Activated CD4-positive, alpha-beta T cell treated with anti-CD3 and anti-CD28 coated beads, Interleukin-2, amount 50 U/mL, for 16 hours (primary cell): ENCODE results near the gene TBCD.

Experiments used
- DNase-seq: peaks from one replicate; pipeline ENCODE4 v3.0.0-alpha.2; 2020

TBCD gene

GRCh38 chr17:82751571-82752370 lies at the start of gene TBCD:
TSS of gene TBCD (plus strand) at chr17:82752065. CDS start at chr17:82752194, 129 bp downstream.
- DNase-seq: peak; percentile 88

GRCh38 chr17:82702231-82702927 lies 49.5 kb upstream of the TBCD start:
- no peak for DNase-seq

- DNase-seq: no peak
These were observed 48.7 kb upstream of the TBCD start for GRCh38 chr17:82703036-82703745.

DNA sequence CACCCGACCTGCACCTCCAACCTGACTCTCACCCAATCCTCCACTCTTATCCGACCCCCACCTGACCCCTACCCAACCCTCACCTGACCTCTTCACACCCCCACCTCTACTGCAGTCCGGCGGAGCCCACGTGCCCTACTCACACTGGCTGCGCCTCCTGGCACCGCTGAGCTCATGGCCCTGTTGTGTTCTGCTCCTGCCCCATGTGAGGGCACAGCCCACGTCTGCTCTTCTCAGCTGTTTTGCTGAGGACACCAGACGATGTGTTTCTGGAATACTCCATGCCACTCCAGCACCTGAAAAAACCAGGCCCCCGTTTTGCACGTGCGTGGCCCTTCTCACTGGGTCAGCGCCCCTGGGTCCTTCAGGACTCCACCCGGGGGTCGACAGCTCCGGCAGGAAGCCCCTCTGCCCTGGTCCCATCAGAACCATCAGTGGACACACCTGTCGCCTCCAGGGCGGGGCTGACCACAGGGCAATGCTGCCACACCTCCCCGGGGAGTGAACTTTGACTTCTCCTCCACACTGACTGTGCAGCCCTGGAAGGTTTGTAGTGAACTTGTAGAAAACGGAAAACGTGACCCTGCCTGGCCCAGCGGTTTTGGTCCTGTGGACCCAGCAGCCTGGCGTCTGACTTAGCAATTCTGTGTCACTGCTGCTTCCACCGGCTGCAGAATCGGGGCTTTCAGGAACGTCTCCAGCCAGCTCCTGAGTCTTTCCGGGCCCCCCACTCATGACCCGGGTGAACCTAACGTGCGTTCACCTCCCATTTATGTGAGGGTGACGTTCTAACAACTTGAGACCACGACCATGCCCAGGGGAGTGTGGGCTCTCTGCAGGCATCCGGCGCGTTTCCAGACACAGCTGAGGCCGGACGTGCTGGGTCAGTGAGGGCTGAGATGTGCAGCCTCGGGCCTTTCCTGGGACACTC lies 47.7 kb upstream of the TBCD start:
- DNase-seq: no peak

- DNase-seq: no peak
These were observed 47.0 kb upstream of the TBCD start for GRCh38 chr17:82704886-82705285.

DNA sequence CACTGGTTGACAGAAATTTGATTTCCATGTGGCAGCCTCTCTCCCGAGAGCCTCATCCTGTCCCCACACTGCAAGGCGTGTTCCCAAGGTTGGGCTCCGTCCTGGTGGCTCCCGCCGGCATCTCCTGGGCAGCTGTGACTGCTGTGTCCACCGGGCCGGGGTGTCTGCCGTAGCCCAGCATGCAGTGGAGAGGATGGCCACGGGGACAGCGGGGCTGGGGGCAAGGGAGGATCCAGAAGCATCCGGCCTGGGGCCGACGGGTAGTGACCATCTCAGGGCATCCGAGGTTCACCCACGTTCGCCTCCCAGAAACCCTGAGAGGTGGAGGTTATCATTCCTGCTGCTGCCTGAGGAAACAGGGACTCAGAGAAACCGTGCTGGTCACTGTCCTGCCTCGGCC lies 46.1 kb upstream of the TBCD start:
- DNase-seq: no peak

DNA sequence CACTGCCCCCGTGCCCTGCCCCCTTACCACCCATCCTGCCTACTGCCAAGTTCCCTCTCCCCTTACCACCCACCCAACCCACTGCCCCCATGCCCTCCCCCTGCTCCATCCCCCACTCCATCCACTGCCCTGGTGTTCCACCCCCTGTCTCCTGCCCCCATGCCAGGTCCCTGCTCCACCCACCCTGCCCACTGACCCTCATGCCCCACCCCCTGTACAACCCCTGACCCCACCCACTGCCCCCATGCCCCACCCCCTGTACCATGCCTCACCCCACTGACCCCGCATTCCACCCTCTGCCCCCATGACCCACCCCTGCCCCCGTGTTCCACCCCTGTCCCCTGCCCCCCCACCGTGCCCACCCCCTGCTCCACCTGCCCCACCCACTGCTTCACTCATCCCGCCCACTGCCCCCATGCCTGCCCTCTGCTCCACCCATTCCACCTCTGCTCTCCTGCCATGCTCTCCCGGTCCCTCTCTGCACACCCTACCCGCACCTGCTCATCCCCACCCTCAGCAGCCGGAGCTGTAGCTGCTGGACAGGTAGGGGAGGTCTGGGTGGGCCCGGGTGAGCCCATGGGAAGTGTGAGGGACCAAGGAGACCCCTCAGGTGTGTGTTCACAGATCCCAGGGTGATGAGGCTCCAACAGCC lies 42.7 kb upstream of the TBCD start:
- DNase-seq: no peak

GRCh38 chr17:82709676-82710498 lies 42.0 kb upstream of the TBCD start:
- DNase-seq: no peak

DNA sequence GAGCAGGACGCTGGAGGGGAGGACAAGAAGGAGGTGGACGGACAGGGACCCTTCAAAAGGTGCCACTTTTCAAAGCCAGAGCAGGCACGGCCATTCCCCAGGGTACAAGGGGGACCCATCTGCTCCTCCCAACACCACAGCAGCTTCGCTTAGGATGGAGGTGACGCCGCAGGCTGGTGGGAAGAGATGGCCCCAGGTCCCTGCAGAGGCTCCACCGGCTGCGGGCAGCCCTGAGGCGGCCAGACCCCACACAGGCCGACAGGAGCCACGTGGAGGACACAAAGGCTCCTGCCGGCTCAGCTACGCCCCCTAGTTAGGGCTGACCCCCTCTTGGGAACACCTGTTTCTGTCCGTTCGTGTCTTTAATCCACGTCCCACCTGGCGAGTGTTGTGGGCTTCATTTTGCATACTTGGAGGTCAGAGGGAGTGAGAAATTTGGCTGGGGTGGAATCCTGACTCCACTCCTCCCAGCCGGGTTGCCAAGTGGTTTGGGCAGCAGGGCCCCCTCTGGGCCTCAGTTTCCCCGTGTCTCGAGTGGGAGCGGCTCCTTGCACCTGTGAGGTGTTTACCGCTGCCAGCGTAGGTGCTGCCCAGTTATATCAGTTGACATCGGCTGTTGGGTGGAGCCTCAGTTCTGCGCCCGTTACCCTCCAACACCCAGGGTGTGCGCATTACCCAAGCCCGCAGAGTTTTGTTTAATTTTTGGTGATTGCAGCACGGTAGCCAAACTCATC lies 41.2 kb upstream of the TBCD start:
- no peak for DNase-seq

DNA sequence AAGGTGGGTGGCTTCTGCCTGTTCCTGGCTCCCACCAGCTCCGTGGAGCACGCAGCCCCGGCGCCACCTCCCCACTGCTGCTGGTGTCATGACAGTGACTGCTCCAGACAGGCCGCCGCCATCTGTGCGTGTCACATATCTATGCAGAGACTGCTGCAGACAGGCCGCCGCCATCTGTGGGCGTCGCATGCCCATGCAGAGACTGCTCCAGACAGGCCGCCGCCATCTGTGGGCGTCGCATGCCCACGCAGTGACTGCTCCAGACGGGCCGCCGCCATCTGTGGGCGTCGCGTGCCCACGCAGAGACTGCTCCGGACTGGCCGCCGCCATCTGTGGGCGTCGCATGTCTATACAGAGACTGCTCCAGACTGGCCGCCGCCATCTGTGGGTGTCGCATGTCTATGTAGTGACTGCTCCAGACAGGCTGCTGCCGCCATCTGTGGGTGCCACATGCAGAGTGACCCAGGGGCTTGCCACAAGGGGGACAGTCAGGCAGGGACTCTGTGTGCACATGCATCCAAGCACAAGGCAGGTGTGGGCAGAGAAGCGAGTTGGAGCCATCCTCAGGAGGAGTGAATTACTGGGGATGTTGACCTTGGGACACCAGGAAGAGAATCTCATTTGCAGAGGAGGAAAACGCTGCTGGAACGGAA lies 38.7 kb upstream of the TBCD start:
- DNase-seq: no peak

- peak; percentile 95 for DNase-seq
These were observed 35.5 kb upstream of the TBCD start, which contains the start of gene FN3KRP for GRCh38 chr17:82716203-82717010. TSS of gene FN3KRP (plus strand) at chr17:82716706. CDS start at chr17:82716756, 50 bp downstream.

DNA sequence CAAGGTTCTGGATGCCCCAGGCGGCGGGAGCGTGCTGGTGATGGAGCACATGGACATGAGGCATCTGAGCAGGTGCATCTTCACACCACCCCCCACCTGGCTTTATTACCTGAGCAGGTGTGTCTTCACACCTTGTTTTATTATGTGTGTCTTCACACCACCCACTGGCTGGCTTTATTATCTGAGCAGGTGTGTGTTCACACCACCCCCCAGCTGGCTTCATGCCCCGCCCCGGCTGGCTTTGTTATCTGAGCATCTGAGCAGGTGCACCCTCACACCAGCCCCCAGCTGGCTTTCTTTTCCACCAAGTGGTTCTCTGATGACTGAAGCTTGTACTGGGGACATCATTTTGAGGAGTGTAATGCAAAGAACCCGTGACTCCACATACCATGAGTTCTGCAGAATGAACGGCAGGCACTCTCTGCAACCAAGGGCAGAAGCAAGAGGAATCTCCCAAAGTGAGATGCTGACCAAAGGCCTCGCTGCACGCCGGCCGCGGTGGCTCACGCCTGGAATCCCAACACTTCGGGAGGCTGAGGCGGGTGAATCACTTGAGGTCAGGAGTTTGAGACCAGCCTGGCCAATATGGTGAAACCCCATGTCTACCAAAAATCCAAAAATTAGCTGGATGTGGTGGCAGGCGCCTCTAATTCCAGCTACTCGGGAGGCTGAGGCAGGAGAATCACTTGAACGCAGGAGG lies 32.7 kb upstream of the TBCD start:
- no peak for DNase-seq

GRCh38 chr17:82720204-82720603 lies 31.7 kb upstream of the TBCD start:
- no peak for DNase-seq

DNA sequence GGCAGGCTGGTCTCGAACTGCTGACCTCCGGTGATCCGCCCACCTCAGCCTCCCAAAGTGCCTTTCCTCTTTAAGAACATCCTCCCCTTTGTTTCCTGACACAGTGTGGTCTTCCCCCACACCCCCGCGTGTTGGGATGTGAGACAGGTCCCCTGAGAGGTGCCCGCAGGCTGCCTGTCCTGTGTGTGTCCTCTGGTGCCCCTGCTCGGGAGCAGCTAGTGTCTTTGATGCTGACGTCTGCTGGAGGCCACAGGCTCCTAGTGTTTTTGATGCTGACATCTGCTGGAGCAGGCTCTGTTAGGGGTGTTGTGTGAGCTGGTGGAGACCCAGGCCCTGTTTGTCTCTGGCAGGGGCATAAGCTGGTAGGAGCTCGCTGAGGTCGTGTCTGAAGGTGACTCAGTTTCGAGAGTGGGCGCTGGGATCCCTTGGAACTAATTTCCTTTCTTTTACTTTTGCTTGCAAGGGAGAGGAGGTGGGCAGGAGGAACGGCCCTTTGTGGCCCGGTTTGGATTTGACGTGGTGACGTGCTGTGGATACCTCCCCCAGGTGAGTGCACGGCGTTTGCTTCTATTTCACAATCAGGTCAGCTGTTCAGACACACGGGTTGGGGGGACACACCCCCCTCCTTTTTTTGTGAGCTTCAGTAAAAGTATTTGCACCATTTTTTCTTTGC lies 29.4 kb upstream of the TBCD start:
- no peak for DNase-seq

DNA sequence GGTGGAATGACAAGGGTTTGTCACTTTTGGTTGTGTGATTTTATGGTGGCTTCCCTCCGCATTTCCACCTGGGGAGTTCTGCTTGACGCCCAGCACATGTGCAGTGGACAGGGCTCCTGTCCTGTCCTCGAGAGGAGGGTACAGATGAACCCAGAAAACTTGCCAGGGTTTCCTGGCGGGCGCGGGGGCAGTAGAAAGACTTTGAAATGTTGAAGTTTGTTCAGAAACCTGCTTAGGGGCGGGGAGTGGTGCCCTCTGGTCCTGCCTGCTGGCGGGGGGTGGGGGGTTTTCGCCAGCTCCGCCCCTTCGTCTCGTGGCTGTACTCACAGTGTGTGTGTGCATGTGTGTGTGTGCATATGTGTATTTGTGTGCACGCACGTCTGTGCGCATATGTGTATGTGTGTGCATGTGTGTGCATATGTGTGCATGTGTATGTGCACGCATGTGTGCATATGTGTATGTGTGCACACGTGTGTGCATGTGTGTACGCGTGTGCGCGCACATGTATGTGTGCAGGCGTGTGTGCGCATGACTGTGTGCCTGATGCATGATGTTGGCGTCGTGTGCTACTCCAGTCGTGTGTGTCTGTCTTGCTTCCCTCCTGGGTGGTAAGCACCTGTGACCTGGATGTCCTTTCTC lies 28.6 kb upstream of the TBCD start:
- DNase-seq: no peak

DNA sequence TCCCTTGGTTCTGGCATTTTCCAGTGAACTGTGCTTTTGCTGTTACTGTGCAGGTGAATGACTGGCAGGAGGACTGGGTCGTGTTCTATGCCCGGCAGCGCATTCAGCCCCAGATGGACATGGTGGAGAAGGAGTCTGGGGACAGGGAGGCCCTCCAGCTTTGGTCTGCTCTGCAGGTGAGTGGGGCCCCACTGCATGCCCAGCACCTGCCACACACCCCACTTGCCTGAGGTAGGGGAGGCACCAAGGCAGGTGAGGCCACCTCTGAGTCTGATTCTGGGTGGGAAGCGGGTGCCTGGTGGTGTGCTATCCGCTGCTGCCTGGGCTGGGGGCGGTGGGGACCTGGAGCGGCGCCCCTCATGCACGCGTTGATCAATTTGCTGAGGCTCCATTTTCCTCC lies 25.4 kb upstream of the TBCD start:
- no peak for DNase-seq
